DMS153 (cell line): ENCODE measurements around the gene LDHAL6B.

Source experiments
- DNase-seq: peaks from one replicate; lab custom pipeline; 2025; lab: John Stamatoyannopoulos, UW

The LDHAL6B gene

DNA sequence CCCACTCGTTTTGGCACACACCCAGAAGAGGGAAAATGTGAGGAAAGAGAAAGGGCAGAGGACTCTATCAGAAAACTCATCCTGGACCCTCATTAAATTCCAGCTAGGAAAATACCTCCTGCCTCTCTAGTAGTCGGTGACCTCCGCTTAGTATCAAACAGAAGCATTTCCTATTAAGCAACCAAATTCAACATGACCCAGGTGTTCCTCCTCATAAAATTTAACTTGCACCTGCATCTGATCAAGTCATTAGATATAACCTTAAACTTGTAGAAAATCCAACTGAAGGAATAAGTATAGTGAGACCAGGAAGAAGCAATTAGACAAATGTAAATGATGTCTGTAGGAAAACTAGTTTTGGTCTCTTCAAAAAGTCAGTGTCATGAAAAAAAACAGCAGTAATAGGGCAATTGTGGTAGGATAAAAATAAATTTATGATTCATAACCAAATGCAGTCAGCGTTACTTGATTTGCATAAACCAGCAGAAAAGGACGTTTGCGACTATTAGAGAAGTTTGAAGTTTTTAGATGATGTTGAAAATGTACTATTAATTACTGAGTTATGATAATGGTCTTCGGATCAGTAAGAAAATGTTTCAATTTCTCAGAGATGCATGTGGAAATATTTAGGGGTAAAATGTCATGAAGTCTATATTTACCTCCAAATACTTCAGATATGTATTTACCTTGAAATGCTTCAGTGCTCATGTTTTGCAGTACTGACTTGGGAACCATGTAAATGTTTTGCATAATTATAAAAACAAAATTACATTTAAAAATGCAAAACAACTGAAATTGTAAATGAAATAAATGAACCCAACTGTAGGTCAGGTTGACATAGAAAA is 44.6 kb downstream of the LDHAL6B start:
- DNase-seq = no peak

DNA sequence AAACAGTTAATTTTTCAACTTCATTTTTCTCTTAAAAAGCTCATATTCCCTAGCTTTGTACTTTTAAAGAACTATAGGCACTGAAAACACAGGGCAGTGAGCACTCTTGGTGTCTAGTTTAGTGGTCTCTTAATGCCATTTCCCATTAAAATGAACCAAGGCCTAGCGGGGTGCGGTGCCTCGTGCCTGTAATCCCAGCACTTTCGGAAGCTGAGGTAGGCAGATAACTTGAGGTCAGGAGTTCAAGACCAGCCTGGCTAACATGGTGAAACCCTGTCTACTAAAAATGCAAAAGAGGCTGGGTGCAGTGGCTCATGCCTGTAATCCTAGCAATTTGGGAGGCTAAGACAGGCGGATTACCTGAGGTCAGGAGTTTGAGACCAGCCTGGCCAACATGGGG is 45.5 kb downstream of the LDHAL6B start:
- no peak for DNase-seq

DNA sequence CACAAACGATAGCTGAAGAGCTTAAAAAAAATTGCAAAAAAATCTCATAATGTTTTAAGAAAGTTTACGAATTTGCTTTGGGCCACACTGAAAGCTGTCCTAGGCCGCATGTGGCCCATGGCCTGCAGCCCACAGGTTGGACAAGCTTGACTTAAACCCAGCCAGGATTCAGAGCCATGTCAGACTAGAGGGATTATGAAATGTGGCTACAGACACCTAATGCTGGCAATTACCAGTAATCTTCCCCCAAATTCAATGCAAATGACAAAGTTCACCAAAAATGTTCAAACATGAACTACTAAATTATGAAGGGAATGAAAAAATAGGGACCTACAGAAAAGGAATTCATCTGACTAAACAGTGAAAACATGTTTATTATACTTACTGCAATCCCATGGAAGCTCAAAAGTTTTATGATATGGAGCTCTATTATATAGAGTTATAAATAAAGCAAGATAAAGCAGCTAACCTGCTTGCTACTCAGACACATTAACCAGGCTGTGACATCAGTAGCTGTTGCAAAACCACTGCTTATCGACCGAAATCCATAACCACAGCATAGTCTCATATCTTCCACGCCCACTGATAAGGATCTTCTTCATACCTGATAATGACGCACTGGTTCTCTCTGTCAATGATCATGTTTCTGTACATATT is 49.2 kb downstream of the LDHAL6B start:
- no peak for DNase-seq

DNA sequence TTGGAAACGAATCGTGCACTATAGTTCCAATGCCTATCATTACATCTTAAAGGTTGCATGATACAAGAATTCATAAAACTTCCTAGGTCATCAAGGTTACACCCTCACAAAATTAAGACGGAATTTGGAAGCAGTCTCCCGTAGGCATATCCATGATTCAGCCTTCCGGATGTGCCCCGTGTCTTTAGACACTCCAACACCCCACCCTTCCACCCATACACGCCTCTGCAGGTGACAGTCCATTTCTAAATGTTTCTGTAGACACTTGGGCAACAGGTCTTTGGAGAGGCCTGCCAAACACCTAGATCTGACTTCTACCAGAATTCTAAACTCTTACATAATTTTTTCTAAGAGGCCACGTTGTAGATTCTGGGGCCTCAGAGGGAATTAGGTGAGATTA is 49.8 kb downstream of the LDHAL6B start:
- DNase-seq = no peak

DNA sequence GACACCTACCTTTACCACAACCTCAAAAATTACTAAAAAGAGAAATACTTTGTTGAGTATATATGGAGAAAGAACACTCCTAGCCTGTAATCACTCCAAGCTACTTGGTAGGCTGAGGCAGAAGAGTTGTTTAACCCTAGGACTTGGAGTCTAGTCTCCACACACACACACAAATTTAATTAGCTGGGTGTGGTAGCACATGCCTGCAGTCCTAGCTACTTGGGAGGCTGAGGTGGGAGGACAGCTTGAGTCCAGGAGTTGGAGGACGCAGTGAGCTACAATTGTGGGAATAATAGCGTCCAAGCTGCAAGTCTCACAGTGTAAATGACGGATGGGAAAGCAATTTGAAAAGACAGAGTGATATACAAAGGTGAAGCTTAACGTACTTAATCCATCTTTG is 50.5 kb downstream of the LDHAL6B start:
- DNase-seq = no peak
